Subcutaneous adipose tissue (tissue), 4 donors: Measurements from ENCODE around the gene MGMT. TPM values are rescaled to one million over a fixed set of nuclear protein-coding genes. Genes with fewer than 3 reads are reported as not detected.

Experiments used
- CTCF ChIP-seq: fragments of 450-650 bp; IDR thresholded peaks from one replicate; pipeline ENCODE4 v1.5.1; 2016; ENCODE audit warnings: low read depth, mild to moderate bottlenecking, control low read depth, antibody characterized with exemption, moderate library complexity
- total RNA-seq, 4 donors: library from RNA; depleted of rRNA; stranded (reverse); fragments of >200 nt; gene quantifications; one replicate each; pipeline ENCODE4 v1.1.0, GENCODE V29; 2016

Gene MGMT
- total RNA-seq, 4 donors from 2014 or later = 27.5 to 74.8 (median 42.2) TPM

GRCh38 chr10:129514568-129515451 is 47.8 kb downstream of the MGMT start:
- TF ChIP-seq CTCF = no peak

- no peak for TF ChIP-seq CTCF
These were observed 50.0 kb downstream of the MGMT start for GRCh38 chr10:129516846-129517679.

- TF ChIP-seq CTCF = no peak
These were observed 50.6 kb downstream of the MGMT start for GRCh38 chr10:129517680-129518057.

- no peak for TF ChIP-seq CTCF
These were observed 51.8 kb downstream of the MGMT start for GRCh38 chr10:129518793-129519192.

GRCh38 chr10:129520440-129521080 is 53.5 kb downstream of the MGMT start:
- TF ChIP-seq CTCF = no peak

GRCh38 chr10:129521161-129522025 is 54.4 kb downstream of the MGMT start:
- no peak for TF ChIP-seq CTCF
